Measurements from ENCODE around the gene GRIN2A. TPM values are rescaled to one million over a fixed set of nuclear protein-coding genes. Genes with fewer than 3 reads are reported as not detected.

The GRIN2A gene
- total and polyA plus RNA-seq, 10 donors, result under 0.01 to 0.10 (median 0.03) TPM; not detected in 7

DNA sequence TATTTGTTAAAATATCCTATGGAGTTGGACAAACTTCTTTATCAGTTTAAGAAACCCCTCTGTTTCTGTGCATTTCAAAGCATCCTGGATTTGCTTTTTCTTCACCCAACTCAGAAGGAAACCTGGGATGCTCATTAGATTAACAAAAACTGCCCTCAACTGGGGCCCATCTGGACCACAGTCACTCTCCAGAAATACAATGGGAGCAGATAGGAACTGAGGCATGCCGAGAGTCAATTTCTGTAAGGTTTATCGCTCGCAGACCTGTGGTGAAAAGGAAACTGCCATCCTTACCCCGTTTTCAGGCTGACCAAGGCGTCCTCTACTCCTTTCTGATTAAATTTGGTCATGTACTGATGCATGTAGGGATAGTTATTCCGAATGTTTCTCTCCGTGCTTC, 360.3 kb downstream of the GRIN2A start:
- no peak for TF ChIP-seq POLR2A (IDR thresholded peaks at IDR 0.05)
- TF ChIP-seq, protein P1, sequence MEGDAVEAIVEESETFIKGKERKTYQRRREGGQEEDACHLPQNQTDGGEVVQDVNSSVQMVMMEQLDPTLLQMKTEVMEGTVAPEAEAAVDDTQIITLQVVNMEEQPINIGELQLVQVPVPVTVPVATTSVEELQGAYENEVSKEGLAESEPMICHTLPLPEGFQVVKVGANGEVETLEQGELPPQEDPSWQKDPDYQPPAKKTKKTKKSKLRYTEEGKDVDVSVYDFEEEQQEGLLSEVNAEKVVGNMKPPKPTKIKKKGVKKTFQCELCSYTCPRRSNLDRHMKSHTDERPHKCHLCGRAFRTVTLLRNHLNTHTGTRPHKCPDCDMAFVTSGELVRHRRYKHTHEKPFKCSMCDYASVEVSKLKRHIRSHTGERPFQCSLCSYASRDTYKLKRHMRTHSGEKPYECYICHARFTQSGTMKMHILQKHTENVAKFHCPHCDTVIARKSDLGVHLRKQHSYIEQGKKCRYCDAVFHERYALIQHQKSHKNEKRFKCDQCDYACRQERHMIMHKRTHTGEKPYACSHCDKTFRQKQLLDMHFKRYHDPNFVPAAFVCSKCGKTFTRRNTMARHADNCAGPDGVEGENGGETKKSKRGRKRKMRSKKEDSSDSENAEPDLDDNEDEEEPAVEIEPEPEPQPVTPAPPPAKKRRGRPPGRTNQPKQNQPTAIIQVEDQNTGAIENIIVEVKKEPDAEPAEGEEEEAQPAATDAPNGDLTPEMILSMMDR (IDR thresholded peaks at IDR 0.05 in 8 of 11, conservative IDR thresholded peaks at IDR 0.05 in 3 of 11), result no peak
- TF ChIP-seq POLR2AphosphoS5 (IDR thresholded peaks at IDR 0.05), result no peak
- WGBS, 5 donors, result 50 to 63% (median 53%) methylated on average over 7 of the region's 7 CpGs

GRCh38 chr16:9821331-9821730, 360.9 kb downstream of the GRIN2A start:
- 43 to 61% (median 52%) methylated on average over 3 of the region's 3 CpGs for WGBS, 5 donors
- peaks cover 0 to 3% (median 0%) of the 10 kb centered on the region in 7 donors for H3K27me3 ChIP-seq (replicated peaks in 1 of 7)
- intact Hi-C loops (cut with DNase I; ENCODE audit: low total_unique reads), result no loop called here

More for the DNA sequence above, 360.3 kb downstream of the GRIN2A start:
- Histone ChIP-seq H3K36me3 (no peaks in the 10 kb centered on the region), H3K27me3 (replicated peaks in 1 of 7) (peaks cover 0 to 3% (median 0%) of the 10 kb centered on the region in 7 donors), H3K4me3 (no peak overlapping the region), H3K4me1 (no peaks in the 10 kb centered on the region), H3K27ac (no peak overlapping the region), H3K9me3 (no peaks in the 10 kb centered on the region)
- no peak for DNase-seq
- intact Hi-C loops (cut with DNase I; ENCODE audit: low total_unique reads), result no loop called here

DNA sequence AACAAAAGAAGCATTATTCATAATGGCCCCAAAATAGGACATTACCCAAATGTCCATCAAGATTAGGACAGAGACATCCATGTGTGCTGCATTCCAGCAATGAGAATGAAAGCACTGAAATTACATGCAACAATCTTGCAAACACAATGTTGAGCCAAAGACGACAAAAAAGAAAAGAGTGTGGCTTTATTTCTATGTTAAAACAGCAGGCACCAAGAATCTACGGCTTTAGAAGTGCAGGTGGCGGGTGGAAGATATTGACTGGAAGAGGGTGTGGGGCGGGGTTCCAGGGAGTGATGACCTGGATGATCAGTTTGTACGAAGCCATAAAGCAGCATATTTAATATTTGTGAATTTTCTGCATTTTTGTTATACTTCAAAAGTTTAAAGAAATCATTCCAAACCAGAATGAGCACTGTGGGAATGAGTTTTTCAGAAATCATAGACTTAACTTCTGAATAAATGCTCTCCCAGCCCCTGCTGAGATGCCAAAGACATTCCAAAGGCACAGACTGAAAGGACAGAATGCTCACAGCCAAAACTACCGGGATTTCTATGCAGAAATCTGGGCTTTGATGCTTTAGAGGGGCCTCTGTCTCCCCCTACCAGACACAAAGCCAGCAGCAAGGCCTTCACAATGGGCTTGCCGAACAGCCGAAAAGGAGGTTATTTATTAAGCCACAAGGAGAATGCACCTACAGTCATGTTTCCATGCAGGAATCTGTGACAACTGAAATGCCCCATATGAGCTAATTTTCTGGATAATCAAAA, 361.6 kb downstream of the GRIN2A start:
- intact Hi-C loops (cut with DNase I; ENCODE audit: low total_unique reads), result no loop called here
- Histone ChIP-seq H3K4me1 (no peaks in the 10 kb centered on the region), H3K27ac (no peak overlapping the region), H3K9me3 (no peaks in the 10 kb centered on the region), H3K27me3 (replicated peaks in 1 of 7) (peaks cover 0 to 3% (median 0%) of the 10 kb centered on the region in 7 donors), H3K36me3 (no peaks in the 10 kb centered on the region), H3K4me3 (no peak overlapping the region)
- 34 to 46% (median 41%) methylated on average over 8 of the region's 8 CpGs for WGBS, 5 donors
- DNase-seq, result no peak
- TF ChIP-seq POLR2AphosphoS5 (IDR thresholded peaks at IDR 0.05), result no peak

More at GRCh38 chr16:9821331-9821730, 360.9 kb downstream of the GRIN2A start:
- TF ChIP-seq POLR2AphosphoS5 (IDR thresholded peaks at IDR 0.05), result no peak
- TF ChIP-seq POLR2A (IDR thresholded peaks at IDR 0.05), result no peak
- TF ChIP-seq, protein P1 (IDR thresholded peaks at IDR 0.05 in 8 of 11, conservative IDR thresholded peaks at IDR 0.05 in 3 of 11), result no peak
- no peaks in the 10 kb centered on the region for H3K9me3 ChIP-seq
- H3K27ac ChIP-seq, result no peak overlapping the region
- H3K4me1 ChIP-seq, result no peaks in the 10 kb centered on the region
- no peak overlapping the region for H3K4me3 ChIP-seq
- DNase-seq, result no peak
- H3K36me3 ChIP-seq, result no peaks in the 10 kb centered on the region

DNA sequence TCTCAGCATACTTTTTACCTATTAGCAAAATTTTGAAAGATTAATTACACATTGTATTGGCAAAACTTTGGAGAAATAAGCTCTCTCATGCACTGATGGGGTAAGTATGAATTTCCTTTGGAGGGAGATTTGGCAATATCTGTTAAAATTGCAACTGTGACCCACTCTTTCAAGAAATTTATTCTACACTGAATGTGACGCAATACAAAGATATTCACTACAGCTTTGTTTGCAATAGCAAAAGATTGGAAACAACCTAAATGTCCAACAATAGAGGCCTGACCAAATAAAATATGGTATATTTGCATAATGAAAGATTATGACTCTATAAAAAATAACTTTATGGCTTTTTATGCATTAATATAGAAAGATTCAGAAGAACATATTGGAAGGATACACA, 363.5 kb downstream of the GRIN2A start:
- no peaks in the 10 kb centered on the region for H3K9me3 ChIP-seq
- no peak for DNase-seq
- H3K36me3 ChIP-seq, result no peaks in the 10 kb centered on the region
- H3K4me3 ChIP-seq, result no peak overlapping the region
- no peak overlapping the region for H3K27ac ChIP-seq
- TF ChIP-seq POLR2A (IDR thresholded peaks at IDR 0.05) (no peak), POLR2AphosphoS5 (IDR thresholded peaks at IDR 0.05) (no peak)
- TF ChIP-seq, protein P1 (IDR thresholded peaks at IDR 0.05 in 8 of 11, conservative IDR thresholded peaks at IDR 0.05 in 3 of 11), result no peak
- 86 to 97% (median 87%) methylated on average over 1 of the region's 1 CpG for WGBS, 5 donors
- peaks cover 0 to 3% (median 0%) of the 10 kb centered on the region in 7 donors for H3K27me3 ChIP-seq (replicated peaks in 1 of 7)
- no peaks in the 10 kb centered on the region for H3K4me1 ChIP-seq
- intact Hi-C loops (cut with DNase I; ENCODE audit: low total_unique reads), result no loop called here

Measured in spleen (tissue), 11 donors.